ENCODE data around the gene BUD23.

GRCh38 chr7:73735528-73735905, 52.1 kb downstream of the BUD23 start:
- no peak for TF ChIP-seq CTCF (IDR thresholded peaks at IDR 0.05)
- TF ChIP-seq POLR2A (IDR thresholded peaks at IDR 0.05) = no peak
